ENCODE measurements around the gene STAT3. TPM values are rescaled to one million over a fixed set of nuclear protein-coding genes. Genes with fewer than 3 reads are reported as not detected.
A peak's percentile ranks its signal among the peaks of the same experiment; 100 is the strongest.

Gene STAT3
- 61.5 and 80.0 TPM in 2 replicates for total RNA-seq

GRCh38 chr17:42388381-42389134, at the start of gene STAT3:
Gene STAT3, minus strand, starts transcription at chr17:42388442. Its CDS starts 39,926 bp downstream, at chr17:42348516.
- DNase-seq (ENCODE audit: low read depth in 2 of 2), result peak; percentile 100

- DNase-seq (ENCODE audit: low read depth in 2 of 2), result peak; percentile 94 to 96
Observed at GRCh38 chr17:42436391-42436790, 48.1 kb upstream of the STAT3 start.

DNA sequence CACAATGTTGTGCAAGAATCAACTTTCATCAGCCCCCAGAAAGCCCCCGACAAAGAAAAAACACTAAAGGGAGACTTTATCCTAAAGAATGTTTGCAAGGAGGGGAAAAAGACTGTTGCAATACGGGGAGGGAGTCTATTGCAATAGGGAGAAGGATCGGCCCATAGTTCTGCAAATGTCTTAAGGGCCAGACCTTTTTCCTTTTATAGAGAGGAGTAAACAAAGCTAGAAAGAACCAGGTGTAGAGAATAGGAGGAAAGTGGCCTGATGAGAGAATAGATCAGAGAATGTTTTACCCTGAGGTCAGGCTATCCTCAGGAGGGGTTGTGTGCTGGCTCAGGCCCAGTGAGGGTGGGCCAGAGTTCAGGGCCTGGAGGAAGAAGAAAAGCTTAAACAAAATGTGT, 43.5 kb upstream of the STAT3 start:
- DNase-seq (ENCODE audit: low read depth in 2 of 2), result no peak

- DNase-seq (ENCODE audit: low read depth in 2 of 2), result no peak
Observed at GRCh38 chr17:42429726-42430447, 41.6 kb upstream of the STAT3 start.

DNA sequence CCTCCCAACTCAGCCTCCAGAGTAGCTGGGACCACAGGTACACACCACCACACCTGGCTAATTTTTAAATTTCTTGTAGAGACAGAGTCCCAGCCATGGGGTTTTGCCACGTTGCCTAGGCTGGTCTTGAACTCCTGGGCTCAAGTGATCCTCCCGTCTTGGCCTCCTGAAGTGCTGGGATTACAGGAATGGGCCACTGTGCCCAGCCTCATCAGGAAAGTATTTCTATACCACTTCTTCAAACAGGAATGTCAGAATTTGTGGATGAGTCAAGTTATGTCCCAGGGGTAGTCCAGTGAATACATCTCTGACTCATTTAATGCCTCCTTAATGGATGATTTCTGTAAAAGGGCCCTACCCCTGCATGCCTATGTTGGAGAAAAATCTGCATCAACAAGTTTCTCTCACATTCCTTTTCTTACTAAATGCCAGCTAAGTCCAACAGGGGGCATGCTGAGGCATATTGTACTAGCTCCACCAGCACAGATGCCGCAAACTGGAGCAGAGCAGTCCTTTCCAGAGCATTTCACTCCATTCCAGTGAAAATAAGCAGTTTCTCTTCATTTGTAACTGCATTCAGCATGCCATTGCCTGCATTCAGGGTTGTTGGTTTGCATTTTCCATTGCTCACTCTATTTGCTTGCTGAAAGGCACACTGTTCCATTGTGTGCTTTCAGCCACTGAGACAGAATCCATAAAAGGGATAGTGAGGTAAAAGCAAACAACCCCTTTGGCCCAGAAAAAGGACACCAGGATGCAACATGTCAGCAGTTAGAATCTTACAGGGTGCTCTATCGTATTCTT, 40.1 kb upstream of the STAT3 start:
- DNase-seq (ENCODE audit: low read depth in 2 of 2), result peak; percentile 86 to 89

- DNase-seq (ENCODE audit: low read depth in 2 of 2), result no peak
Observed at GRCh38 chr17:42424991-42425610, 36.9 kb upstream of the STAT3 start.

DNA sequence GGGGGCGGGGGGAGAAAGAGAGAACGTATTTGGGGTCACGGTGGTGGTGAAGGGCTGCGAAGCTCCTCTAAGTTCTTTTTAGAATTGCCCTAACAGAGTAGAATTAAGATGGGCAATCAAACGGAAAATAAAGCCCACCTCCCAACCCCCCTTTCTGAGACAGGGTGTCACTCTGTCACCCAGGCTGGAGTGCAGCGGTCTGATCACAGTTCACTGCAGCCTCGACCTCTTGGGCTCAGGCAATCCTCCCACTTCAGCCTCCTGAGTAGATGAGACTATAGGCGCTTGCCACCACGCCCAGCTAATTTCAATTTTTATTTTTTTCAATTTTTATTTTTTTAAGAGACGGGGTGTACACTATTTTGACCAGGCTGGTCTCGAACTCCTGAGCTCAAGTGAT, 35.5 kb upstream of the STAT3 start:
- no peak for DNase-seq (ENCODE audit: low read depth in 2 of 2)

- peak; percentile 95 to 96 for DNase-seq (ENCODE audit: low read depth in 2 of 2)
Observed at GRCh38 chr17:42422958-42423712, 34.9 kb upstream of the STAT3 start, which contains the start of gene CAVIN1. Gene CAVIN1, minus strand, starts transcription at chr17:42423256. Its CDS starts 159 bp downstream, at chr17:42423097.

DNA sequence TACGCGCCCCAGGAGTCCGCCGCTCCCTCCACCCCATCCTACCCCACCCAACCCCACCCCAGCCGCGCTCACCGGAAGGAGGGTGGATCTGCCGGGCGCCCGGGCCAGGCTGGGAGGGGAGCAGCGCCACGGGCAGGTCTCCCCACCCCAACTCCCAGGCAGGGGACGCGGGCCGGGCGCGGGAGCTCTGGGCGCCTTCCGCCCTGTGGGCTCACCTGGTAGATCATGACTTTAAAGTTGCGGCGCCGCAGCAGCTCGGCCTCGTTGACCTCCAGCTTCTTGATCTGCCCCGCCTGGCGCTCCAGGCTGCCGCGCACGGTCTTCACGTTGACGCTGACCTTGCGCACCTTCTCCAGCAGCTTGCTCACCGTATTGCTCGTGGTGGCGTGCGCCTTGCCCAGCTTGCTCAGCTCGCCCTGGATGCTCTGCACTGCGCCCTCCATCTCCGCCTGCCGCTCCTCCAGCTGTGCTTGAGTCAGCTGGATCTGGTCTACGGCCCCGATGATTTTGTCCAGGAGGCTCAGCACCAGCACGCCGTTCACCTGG, 34.2 kb upstream of the STAT3 start:
- peak; percentile 49 to 52 for DNase-seq (ENCODE audit: low read depth in 2 of 2)

GRCh38 chr17:42421507-42422338, 33.5 kb upstream of the STAT3 start:
- peak; percentile 52 to 58 for DNase-seq (ENCODE audit: low read depth in 2 of 2)

- no peak for DNase-seq (ENCODE audit: low read depth in 2 of 2)
Observed at GRCh38 chr17:42421136-42421506, 32.9 kb upstream of the STAT3 start.

DNA sequence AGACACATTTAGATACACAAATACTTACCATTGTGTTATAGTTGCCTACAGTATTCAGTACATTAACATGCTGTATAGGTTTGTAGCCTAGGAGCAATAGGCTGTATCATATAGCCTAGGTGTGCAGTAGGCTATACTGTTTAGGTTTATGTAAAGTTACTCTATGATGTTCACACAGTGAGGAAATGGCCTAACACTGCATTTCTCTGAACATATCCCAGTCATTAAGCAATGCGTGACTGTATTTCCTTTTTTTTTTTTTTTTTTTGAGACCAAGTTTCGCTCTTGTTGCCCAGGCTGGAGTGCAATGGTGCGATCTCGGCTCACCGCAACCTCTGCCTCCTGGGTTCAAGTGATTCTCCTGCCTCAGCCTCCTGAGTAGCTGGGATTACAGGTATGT, 29.7 kb upstream of the STAT3 start:
- peak; percentile 46 to 63 for DNase-seq (ENCODE audit: low read depth in 2 of 2)

DNA sequence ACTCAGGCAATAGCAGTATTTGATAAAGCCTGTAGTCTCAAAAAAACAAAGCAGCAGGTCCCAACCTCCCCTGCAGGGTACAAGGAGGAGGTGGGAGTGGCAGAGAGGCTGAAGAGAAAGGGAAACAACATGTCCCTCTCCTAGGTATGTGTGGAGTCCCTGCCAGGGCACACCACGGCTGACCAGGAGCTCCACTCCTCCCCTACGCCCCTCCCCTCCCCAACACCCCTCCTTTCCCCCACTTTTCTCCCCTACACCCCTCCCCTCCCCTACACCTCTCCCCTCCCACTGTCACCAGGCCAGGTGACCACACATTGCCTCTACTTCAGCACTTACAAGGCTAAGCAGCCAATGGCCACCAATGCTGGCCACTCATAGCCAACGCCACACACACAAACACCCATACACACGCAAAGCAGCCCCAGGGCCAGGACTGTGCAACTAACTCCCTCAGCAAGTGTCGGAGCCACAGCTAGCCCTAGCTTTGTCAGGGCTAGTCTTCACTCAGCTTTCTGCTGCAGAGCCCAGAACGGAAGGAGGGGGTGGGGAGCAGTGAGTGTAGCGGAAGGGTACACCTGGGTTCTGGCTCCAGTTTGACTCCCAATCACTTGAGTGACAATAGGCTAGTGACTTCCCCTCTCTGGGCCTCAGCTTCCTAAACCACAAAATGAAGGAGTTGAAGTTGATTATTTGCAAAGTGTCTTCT, 26.6 kb upstream of the STAT3 start:
- peak; percentile 35 to 53 for DNase-seq (ENCODE audit: low read depth in 2 of 2)

DNA sequence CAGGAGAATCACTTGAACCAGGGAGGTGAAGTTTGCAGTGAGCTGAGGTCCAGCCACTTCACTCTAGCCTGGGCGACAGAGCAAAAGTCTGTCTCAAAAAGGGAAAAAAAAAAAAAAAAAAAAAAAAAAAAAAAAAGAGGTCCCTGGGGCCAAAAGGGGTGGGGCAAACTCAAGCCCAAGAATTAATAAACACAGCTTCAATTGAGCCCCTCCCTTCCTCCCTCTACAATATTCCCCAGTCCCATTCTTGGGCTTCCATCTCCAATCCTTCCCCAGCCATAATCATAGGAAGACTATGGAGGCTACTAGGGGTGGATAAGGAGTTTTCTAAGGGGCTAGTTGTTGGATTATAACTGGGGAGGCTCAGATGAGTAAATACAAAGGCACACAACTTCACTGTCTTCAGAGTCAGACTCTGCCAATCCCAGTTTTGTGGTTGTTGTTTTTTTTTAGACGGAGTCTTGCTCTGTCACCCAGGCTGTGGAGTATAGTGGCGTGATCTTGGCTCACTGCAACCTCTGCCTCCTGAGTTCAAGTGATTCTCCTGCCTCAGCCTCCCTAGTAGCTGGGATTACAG, 25.3 kb upstream of the STAT3 start:
- DNase-seq (ENCODE audit: low read depth in 2 of 2), result peak in 1 of 2 donors; percentile 29

DNA sequence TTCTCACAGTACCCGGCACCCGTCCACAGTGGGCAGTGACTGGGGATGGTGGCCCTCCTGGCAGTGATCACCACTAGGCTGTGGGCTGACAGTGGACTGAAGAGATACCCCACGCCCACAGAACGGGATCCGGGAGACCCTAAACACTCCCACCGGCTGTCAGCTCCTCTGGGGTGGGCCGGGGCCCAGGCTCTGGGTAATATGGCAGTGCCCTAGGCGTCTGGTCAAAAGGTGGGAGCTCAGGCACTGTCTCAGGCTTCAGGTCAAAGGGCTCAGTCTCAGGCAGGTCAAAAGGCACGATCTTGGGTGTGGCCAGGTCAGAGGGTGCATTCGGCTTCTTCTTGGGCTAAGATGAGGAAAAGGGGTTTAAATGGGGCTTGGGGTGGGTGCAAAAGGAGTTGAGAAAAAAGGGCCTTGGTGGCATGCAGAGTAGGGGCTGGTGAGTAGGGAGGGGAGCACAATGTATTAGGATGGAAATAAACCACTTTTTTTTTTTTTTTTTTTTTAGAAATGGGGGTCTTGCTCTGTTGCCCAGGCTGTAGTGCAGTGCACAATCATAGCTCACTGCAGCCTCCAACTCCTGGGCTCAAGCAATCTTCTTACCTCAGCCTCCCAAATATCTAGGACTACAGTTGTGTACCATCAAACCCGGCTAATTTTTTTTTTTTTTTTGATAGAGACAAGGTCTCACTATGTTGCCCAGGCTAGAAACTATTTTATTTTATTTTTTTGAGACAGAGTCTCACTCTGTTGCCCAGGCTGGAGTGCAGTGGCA, 23.9 kb upstream of the STAT3 start:
- DNase-seq (ENCODE audit: low read depth in 2 of 2), result no peak

GRCh38 chr17:42411361-42411760, 23.1 kb upstream of the STAT3 start:
- no peak for DNase-seq (ENCODE audit: low read depth in 2 of 2)

DNA sequence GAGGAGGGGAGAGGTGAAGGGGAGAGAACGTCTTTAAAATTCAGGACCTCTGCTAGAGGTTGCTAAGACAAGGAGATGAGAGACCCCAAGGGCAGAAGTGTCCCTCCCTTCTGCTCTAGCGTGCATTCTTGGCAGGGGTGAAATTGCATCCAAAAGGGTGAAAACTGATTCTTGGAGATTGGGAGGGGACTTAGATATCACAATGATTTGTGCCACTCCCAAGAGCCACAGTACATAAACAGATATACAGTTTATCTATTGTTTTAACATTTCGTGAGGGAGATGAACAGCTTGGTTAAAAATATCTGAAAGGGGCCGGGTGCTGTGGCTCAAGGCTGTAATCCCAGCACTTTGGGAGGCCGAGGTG, 22.1 kb upstream of the STAT3 start:
- DNase-seq (ENCODE audit: low read depth in 2 of 2), result no peak
